Activated T-helper 2 cell treated with anti-CD3 and anti-CD28 coated beads, Interferon-gamma antibody, Interleukin-2, Interleukin-4, amounts not matched to agents 10 μg/mL and 5 μg/mL and 100 μg/mL, durations not matched to agents 14 hours and 24 hours and 36 hours (primary cell): ENCODE results near the gene KAT2A. TPM values are rescaled to one million over a fixed set of nuclear protein-coding genes. Genes with fewer than 3 reads are reported as not detected.

Experiments
- DNase-seq: peaks from one replicate; pipeline ENCODE4 v3.0.0; 2021; ENCODE audit warnings: low spot score
- H3K27ac Mint-ChIP-seq: one replicate; pipeline ENCODE4 v1.8.0; 2021; ENCODE audit warnings: mixed read lengths
- H3K27me3 Mint-ChIP-seq: one replicate; pipeline ENCODE4 v1.8.0; 2021; ENCODE audit warnings: low read depth, mixed read lengths
- H3K36me3 Mint-ChIP-seq: one replicate; pipeline ENCODE4 v1.8.0; 2021; ENCODE audit warnings: low read depth, mixed read lengths
- H3K4me1 Mint-ChIP-seq: one replicate; pipeline ENCODE4 v1.8.0; 2021; ENCODE audit warnings: low read depth, mixed read lengths
- H3K4me3 Mint-ChIP-seq: one replicate; pipeline ENCODE4 v1.8.0; 2021; ENCODE audit warnings: low read depth, mild to moderate bottlenecking, moderate library complexity, mixed read lengths
- H3K9me3 Mint-ChIP-seq: one replicate; pipeline ENCODE4 v1.8.0; 2021; ENCODE audit warnings: mixed read lengths
- intact Hi-C: fragments of 100-400 bp; cut with micrococcal nuclease; formaldehyde crosslinking; loops from one replicate; pipeline ENCODE4 v1.15.1; 2023
- total RNA-seq: library from RNA; stranded (reverse); gene quantifications from 2 replicates; pipeline ENCODE4 v1.2.3, GENCODE V29; 2022

Gene KAT2A
- total RNA-seq, 1 donor from 2014 or later = 59.6 TPM

- intact Hi-C loops = no loop called here
- Mint-ChIP-seq H3K36me3 (no peaks in the 10 kb centered on the region), H3K27ac (peak overlapping the region; percentile 12), H3K4me3 (peak overlapping the region; percentile 54), H3K27me3 (peaks cover 30% of the 10 kb centered on the region), H3K4me1 (peaks cover 2% of the 10 kb centered on the region), H3K9me3 (no peaks in the 10 kb centered on the region)
- DNase-seq = no peak
Observed at GRCh38 chr17:42071810-42072209, 49.4 kb downstream of the KAT2A start.

- H3K27ac Mint-ChIP-seq = no peak overlapping the region
- H3K27me3 Mint-ChIP-seq = peaks cover 20% of the 10 kb centered on the region
- H3K36me3 Mint-ChIP-seq = no peaks in the 10 kb centered on the region
- H3K4me3 Mint-ChIP-seq = no peak overlapping the region
- H3K9me3 Mint-ChIP-seq = no peaks in the 10 kb centered on the region
- no peak for DNase-seq
- intact Hi-C loops = no loop called here
- peaks cover 10% of the 10 kb centered on the region for H3K4me1 Mint-ChIP-seq
Observed at GRCh38 chr17:42068979-42069378, 52.2 kb downstream of the KAT2A start.

- Mint-ChIP-seq H3K36me3 (no peaks in the 10 kb centered on the region), H3K9me3 (no peaks in the 10 kb centered on the region), H3K27me3 (peaks cover 11% of the 10 kb centered on the region), H3K4me1 (peaks cover 12% of the 10 kb centered on the region), H3K4me3 (no peak overlapping the region), H3K27ac (no peak overlapping the region)
- peak; percentile 58 for DNase-seq
- intact Hi-C loops = loop anchor here (1.0 to 2.0 kb wide), 3 partner anchors 34 to 49 kb away; no protein-coding TSS in a partner anchor
Observed at GRCh38 chr17:42067371-42068091, 53.6 kb downstream of the KAT2A start.

GRCh38 chr17:42065201-42065600 lies 56.0 kb downstream of the KAT2A start:
- no peak for DNase-seq
- Mint-ChIP-seq H3K4me3 (no peak overlapping the region), H3K9me3 (no peaks in the 10 kb centered on the region), H3K4me1 (peaks cover 10% of the 10 kb centered on the region), H3K27ac (no peak overlapping the region), H3K27me3 (no peaks in the 10 kb centered on the region), H3K36me3 (no peaks in the 10 kb centered on the region)
- intact Hi-C loops = no loop called here

Other genes with a start within 250 kb of the KAT2A start
- 223 and 232 TPM in 2 replicates for gene ACLY, start 202.4 kb downstream of the KAT2A start, total RNA-seq
- 0.50 and 0.85 TPM in 2 replicates for gene ODAD4, start 190.8 kb downstream of the KAT2A start, total RNA-seq
- gene CNP, start 154.6 kb downstream of the KAT2A start, total RNA-seq = 71.8 and 77.3 TPM in 2 replicates
- 103 and 115 TPM in 2 replicates for gene DNAJC7, start 103.9 kb downstream of the KAT2A start, total RNA-seq
- gene NKIRAS2, start 101.3 kb downstream of the KAT2A start, total RNA-seq = 25.8 and 28.2 TPM in 2 replicates
- gene C17orf113, start 70.8 kb downstream of the KAT2A start, total RNA-seq = 0.05 and 0.21 TPM in 2 replicates
- gene ZNF385C, start 22.9 kb downstream of the KAT2A start, total RNA-seq = 0.16 and 0.28 TPM in 2 replicates
- gene DHX58, start 8.7 kb downstream of the KAT2A start, total RNA-seq = 15.3 and 20.3 TPM in 2 replicates
- gene HSPB9, start 1.4 kb upstream of the KAT2A start, total RNA-seq = not detected in 2 replicates
- gene RAB5C, start 33.6 kb upstream of the KAT2A start, total RNA-seq = 63.9 and 67.9 TPM in 2 replicates
- 0.44 and 0.64 TPM in 2 replicates for gene KCNH4, start 59.8 kb upstream of the KAT2A start, total RNA-seq
- gene HCRT, start 64.1 kb upstream of the KAT2A start, total RNA-seq = not detected in 2 replicates
- gene GHDC, start 73.1 kb upstream of the KAT2A start, total RNA-seq = 16.5 and 17.6 TPM in 2 replicates
- gene STAT5B, start 155.0 kb upstream of the KAT2A start, total RNA-seq = 162 and 164 TPM in 2 replicates
- 288 and 302 TPM in 2 replicates for gene STAT5A, start 167.1 kb upstream of the KAT2A start, total RNA-seq